Activated naive CD4-positive, alpha-beta T cell treated with anti-CD3 and anti-CD28 coated beads, Interleukin-2, amount 50 U/mL, for 72 hours (primary cell): ENCODE results near the gene COX19. TPM values are rescaled to one million over a fixed set of nuclear protein-coding genes. Genes with fewer than 3 reads are reported as not detected.

ENCODE experiments used
- ATAC-seq, 2 donors: fragments of 150-1000 bp; cut with Tn5 transposase; 2 replicates each; pipeline ENCODE4 v1.10.0; 2021; ENCODE audit warnings: mild to moderate bottlenecking in 2 of 2, moderate library complexity in 2 of 2
- DNase-seq, 2 donors: peaks; one replicate each; pipeline ENCODE4 v3.0.0; 2021 to 2022; ENCODE audit warnings: low spot score in 2 of 2
- H3K27ac Mint-ChIP-seq, 2 donors: one replicate each; pipeline ENCODE4 v1.8.0; 2022; ENCODE audit warnings: mild to moderate bottlenecking in 2 of 2, mixed read lengths in 2 of 2
- H3K36me3 Mint-ChIP-seq, 2 donors: one replicate each; pipeline ENCODE4 v1.8.0; 2022; ENCODE audit warnings: mixed read lengths in 2 of 2
- H3K9me3 Mint-ChIP-seq, 2 donors: one replicate each; pipeline ENCODE4 v1.8.0; 2022; ENCODE audit warnings: mixed read lengths in 2 of 2
- total RNA-seq, 2 donors: library from RNA; stranded (reverse); gene quantifications; one replicate each; pipeline ENCODE4 v1.2.3, GENCODE V29; 2022

The COX19 gene
- total RNA-seq, 2 donors from 2014 or later = 18.8 to 20.7 TPM

DNA sequence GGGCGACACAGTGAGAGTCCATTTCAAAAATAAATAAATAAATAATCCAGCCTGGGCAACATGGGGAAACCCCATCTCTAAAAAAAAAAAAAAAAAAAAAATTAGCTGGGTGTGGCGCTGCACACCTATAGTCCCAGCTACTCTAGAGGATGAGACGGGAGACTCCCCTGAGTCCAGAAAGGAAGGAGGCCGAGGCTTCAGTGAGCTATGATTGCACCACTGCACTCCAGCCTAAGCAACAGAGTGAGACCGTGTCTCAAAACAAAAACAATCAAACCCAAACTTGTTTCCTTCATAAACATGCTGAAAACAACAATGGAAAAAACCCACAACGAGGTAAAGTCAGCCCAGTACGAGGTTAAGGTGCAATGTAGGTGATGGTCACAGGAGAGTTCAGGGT, 1.2 kb downstream of the COX19 start:
- ATAC-seq (no peak), DNase-seq (no peak)
- peaks cover 7 to 12% of the 10 kb centered on the region in 2 donors for H3K36me3 Mint-ChIP-seq
- no peaks in the 10 kb centered on the region for H3K9me3 Mint-ChIP-seq
- peak overlapping the region; percentile 93 to 96 for H3K27ac Mint-ChIP-seq

DNA sequence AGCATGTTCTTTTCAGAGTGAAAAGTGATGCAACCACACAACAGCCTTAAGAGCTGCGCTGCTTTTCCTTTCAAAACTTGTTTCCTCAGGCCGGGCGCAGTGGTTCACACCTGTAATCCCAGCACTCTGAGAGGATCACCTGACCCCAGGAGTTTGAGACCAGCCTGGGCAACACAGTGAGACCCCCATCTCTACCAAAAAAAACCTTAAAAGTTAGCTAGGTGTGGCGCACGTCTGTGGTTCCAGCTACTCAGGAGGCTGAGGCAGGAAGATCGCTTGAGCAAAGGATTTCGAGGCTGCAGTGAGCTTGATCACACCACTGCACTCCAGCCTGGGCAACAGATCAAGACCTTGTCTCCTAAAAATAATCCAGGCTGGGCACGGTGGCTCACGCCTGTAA, 2.0 kb downstream of the COX19 start:
- no peak for ATAC-seq
- Mint-ChIP-seq H3K36me3 (peaks cover 7 to 12% of the 10 kb centered on the region in 2 donors), H3K9me3 (no peaks in the 10 kb centered on the region), H3K27ac (peak overlapping the region; percentile 29 to 48)
- DNase-seq = no peak

DNA sequence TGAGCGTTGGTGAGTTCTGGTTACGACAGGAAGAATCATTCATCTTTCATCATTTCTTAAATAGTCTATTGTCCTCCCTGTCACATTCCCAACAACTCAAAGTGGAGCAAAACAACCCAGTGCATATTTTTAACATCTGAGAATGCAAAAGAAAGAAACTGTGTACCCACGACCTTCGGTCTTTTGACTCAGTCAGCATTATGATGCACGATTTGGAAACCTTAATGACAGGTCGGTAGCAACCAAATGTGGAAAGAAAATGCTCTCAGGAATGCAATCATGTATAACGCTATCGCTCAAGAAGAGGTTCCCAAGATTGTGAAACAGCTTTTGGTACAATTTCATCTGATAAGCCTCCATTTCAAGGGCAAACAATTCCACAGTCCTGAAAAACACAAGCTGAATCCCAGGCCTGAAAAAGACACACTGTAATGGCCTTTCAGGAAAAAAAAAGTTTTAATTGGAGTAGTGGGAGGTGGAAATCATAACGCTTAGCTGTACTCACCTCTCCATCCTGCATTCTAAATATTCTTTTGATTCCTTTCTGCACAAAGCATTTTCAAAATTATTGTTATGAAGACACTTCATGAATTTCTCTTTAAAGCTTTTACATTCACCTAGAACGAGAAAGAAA, 2.6 kb downstream of the COX19 start:
- Mint-ChIP-seq H3K36me3 (peaks cover 7 to 12% of the 10 kb centered on the region in 2 donors), H3K9me3 (no peaks in the 10 kb centered on the region), H3K27ac (peak overlapping the region; percentile 22 to 48)
- ATAC-seq (no peak), DNase-seq (no peak)

DNA sequence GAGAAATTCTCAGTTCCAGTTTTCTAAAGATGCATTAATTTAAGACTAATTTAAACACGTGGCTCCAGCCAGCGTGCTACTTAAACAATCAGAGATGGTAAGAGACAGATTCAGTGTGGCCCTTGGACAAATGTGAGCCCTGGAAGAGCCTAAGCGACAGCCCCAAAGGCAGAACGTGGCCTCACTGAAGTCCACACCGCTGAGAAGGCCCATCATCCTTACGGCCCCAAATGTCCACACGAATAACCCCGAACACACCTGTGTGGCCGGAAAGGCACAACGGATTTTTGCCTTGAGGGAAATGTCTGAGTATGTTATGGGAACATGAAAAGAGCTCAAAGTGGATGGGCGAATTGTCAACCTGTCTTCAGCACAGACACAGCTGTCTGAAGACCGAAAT, 3.2 kb downstream of the COX19 start:
- H3K27ac Mint-ChIP-seq = no peak overlapping the region
- no peak for ATAC-seq
- H3K36me3 Mint-ChIP-seq = peaks cover 7 to 12% of the 10 kb centered on the region in 2 donors
- no peaks in the 10 kb centered on the region for H3K9me3 Mint-ChIP-seq
- no peak for DNase-seq

DNA sequence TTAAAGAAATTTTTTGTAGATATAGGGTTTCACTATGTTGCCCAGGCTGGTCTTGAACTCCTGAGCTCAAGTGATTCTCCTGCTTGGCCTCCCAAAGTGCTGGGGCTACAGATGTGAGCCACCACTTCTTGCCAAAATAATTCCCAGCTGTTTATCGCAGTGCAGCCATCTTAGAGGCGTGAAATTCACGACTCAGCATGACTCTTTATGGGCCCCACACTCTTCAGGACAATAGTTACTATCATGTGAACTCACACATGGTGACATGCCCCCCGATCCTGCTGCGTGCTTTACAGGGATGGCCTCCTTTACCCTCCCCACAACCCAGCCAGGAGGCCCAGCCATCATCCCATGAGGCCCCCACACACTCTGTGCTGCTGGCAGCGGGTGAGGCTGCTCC, 4.6 kb downstream of the COX19 start:
- H3K27ac Mint-ChIP-seq = peak overlapping the region in 1 of 2 donors; percentile 1
- peaks cover 7 to 12% of the 10 kb centered on the region in 2 donors for H3K36me3 Mint-ChIP-seq
- H3K9me3 Mint-ChIP-seq = no peaks in the 10 kb centered on the region
- ATAC-seq = no peak
- DNase-seq = no peak

DNA sequence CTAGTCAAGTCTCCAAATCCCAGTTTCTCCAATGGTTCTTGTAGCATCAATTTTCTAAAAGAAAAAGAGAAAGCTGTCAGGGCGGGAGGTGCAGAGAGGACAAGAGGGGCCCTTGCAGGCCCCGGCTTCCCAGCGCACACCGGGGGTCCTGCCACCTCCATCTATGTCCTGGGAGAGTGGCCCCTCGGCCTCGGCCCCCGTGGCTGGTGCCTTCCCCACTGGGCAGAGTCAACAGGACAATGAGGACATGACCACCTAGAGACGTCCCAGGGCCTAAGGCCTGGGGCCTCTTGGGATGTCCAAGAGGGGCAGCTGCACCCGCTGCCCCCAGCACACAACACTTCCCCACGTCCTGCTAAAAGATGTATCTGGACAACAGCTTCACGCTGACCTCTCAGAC, 5.9 kb downstream of the COX19 start:
- peaks cover 7 to 12% of the 10 kb centered on the region in 2 donors for H3K36me3 Mint-ChIP-seq
- no peaks in the 10 kb centered on the region for H3K9me3 Mint-ChIP-seq
- ATAC-seq (no peak), DNase-seq (no peak)
- H3K27ac Mint-ChIP-seq = peak overlapping the region in 1 of 2 donors; percentile 55

DNA sequence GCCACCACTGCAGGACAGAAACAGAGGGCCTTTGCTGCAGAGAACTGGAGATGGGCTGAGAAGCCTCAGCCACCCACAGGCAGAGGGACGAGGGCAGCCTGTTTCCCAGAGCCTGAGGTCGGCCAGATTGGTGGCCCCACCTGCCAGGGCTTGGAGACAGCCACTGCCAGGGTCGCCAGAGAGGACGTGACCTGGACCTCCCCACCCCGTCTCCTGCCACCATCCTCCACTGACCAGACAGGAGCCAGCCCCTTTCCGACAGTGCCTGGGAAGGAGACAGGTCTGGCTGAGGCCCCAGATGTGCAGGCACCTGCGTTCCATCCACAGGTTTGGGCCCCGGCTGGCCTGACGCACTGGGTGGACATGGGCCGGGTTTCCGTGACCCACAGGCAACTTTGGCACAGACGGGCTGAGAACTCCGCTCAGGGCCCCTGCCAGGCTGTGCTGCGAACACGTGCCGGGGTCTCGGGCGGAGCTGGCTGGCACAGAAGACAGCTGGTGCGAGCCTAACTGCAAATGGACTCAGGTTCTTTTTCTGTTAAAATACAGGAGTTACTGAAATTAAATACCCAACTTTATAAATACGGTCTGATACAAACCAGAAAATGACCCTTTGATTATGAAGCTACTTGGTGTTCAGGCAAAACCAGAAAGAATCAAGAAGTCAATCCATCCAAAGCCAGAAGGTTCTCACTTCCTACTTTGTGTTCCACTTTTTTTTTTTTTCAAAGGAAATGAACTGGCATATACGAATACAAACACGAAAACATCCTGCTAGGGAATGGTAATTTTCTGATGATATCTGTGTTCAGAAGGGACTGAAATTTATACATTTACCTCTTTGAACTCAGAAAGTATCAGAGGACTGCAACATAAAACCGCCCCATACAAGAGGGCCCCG, 6.9 kb downstream of the COX19 start:
- Mint-ChIP-seq H3K27ac (peak overlapping the region in 1 of 2 donors; percentile 40), H3K9me3 (no peaks in the 10 kb centered on the region), H3K36me3 (peaks cover 7 to 12% of the 10 kb centered on the region in 2 donors)
- no peak for DNase-seq
- ATAC-seq = no peak

- peak overlapping the region in 1 of 2 donors; percentile 40 for H3K27ac Mint-ChIP-seq
- peaks cover 7 to 11% of the 10 kb centered on the region in 2 donors for H3K36me3 Mint-ChIP-seq
- DNase-seq = no peak
- no peak for ATAC-seq
- H3K9me3 Mint-ChIP-seq = no peaks in the 10 kb centered on the region
Observed at GRCh38 chr7:967361-968082, 7.8 kb downstream of the COX19 start.

DNA sequence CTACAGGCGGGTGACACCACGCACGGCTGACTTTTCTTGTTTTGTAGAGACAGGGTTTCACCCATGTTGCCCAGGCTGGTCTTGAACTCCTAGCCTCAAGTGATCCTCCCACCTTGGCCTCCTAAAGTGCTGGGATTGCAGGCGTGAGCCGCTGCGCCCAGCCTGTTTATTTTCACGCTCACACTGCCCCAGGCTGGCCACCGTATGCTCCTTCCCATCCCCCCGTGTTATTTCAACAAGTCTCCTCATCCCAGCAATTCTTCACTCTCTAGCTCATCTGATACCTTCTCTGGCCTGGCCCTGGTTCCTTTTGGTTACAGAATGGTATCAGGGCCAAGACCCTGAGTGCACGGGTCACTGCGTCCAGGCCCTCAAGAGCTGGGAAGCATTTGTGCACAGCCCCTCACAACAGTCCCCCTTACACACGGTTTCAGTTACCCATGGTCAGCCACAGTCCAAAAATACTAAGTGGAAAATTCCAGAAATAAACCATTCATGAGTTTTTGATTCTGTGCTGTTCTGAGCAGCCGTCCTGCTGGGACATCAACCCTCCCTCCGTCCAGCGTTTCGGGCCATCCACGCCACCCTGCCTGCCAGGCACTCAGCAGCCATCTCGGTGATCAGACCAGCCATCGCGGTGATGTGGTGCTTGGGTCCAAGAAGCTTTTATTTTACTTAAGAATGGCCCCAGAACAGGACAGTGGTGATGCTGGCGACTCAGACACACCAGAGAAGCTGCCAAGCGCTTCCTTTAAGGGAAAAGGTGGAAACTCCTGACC, 8.9 kb downstream of the COX19 start:
- H3K27ac Mint-ChIP-seq = peak overlapping the region in 1 of 2 donors; percentile 2
- H3K36me3 Mint-ChIP-seq = peaks cover 0 to 4% of the 10 kb centered on the region in 2 donors

DNA sequence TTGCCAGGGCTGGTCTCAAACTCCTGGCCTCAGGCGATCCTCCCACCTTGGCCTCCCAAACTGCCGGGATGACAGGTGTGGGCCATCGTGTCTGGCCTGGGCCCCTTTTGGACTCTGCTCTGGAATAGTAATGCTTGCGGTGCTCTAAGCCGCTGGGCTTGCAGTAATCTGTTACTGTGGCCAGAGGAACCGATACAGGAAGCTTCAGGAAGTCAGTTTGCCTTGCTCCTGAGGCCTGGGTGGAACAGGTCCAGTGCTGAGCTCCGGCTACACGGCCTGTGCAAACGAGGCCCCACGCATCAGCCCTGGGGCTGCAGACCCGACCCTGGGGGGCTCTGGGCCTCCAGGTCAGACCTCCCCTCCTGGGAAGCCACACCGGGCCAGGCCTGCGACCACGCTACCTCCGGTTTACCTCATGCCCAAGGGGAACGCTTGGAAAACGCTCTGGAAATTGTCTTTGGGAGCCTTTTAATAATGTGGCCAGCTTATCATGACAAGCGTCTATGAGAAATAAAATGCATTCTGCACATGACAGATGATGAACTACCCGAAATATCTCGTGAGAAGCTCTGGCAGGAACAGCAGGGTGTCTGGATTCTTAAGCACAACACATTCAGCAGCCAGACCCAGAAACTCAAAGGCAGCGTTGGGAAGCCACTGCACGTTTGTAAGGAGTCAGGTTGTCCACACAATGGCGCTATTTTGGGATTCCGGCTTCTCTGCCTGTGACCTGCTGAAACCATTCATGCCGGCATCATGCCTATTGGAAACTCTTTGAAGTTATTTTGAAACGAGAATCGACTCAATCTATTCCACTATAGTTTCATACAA, 10.7 kb downstream of the COX19 start:
- DNase-seq (no peak), ATAC-seq (peak in 1 of 2 donors; percentile 18)
- H3K36me3 Mint-ChIP-seq = no peaks in the 10 kb centered on the region
- H3K9me3 Mint-ChIP-seq = no peaks in the 10 kb centered on the region
- peak overlapping the region in 1 of 2 donors; percentile 23 for H3K27ac Mint-ChIP-seq

More for the DNA sequence above, 8.9 kb downstream of the COX19 start:
- ATAC-seq = no peak
- H3K9me3 Mint-ChIP-seq = no peaks in the 10 kb centered on the region
- no peak for DNase-seq

GRCh38 chr7:963236-964078, 11.9 kb downstream of the COX19 start:
- Mint-ChIP-seq H3K9me3 (no peaks in the 10 kb centered on the region), H3K27ac (peak overlapping the region in 1 of 2 donors; percentile 89), H3K36me3 (no peaks in the 10 kb centered on the region)
- ATAC-seq = peak; percentile 11 to 21
- DNase-seq = no peak

DNA sequence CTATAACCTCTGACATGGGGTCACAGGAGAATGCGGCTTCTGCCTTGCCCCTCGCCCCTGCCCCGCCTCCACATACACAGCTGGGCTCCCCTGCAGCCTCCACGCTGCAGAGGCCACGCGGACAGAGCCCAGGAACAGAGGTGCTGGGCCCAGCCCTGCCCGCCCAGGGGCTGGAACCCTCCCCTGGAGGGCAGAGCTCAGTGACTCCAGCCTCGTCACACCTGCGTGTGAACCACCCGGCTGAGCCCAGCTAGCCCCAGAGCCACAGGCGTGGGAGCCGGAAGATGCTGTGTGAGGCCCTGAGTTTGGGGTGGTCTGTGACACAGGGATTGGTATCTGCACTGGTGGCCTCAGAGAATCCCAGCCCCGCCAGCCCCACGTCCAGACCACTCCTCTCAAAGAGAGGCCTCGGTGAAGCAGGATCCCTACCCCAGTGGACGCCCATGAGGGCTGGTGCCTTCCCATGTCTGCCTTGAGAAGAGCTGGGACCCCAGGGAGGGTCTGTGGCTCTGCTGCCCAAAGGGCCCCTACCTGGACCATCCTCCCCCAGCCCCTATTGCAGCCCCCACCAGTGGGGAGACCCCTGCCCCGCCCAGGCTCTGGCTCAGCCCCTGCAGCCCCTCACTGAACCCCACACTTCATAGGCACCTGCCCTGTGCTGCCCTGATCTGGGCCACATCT, 12.8 kb downstream of the COX19 start:
- H3K27ac Mint-ChIP-seq = no peak overlapping the region
- DNase-seq (no peak), ATAC-seq (peak in 1 of 2 donors; percentile 3)
- H3K36me3 Mint-ChIP-seq = no peaks in the 10 kb centered on the region
- no peaks in the 10 kb centered on the region for H3K9me3 Mint-ChIP-seq

DNA sequence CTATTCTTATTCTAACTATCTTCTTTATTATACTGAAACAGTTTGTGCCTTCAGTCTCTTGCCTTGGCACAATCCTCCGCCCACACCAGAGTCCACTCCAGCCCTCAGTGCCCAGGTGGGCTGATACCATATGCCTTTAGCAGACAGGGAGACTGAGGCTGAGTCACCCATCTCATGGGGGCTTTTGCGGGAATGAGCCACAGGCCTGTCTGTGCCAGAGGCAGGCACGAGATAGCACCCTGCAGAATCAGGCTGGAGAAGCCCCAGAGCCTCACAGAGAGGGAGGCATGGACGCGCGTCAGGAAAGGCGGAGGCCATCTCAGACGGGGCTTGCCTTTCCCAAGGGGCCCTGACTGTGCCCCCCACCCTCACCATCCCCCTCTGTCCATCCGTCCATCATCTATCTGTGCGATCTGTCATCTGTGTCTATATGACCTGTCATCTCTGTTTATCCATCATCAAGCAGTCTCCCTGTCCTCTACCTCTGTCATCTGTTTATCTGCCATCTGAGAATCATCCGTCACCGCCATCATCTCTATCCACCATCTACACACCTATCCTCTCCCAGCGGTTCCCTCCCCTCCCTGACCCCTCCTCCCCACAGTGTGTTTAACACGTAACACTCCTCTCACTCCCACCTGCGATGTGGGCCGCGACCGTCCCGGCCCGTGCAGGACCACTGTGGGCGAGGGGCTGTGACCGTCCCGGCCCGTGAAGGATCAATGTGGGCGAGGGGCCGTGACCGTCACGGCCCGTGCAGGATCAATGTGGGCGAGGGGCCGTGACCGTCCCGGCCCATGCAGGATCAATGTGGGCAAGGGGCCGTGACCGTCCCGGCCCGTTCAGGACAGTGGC, 13.6 kb downstream of the COX19 start:
- ATAC-seq (no peak), DNase-seq (no peak)
- no peak overlapping the region for H3K27ac Mint-ChIP-seq
- H3K9me3 Mint-ChIP-seq = no peaks in the 10 kb centered on the region
- no peaks in the 10 kb centered on the region for H3K36me3 Mint-ChIP-seq
